Measurements from ENCODE around the gene ABHD2.
"Not testable (repeated sequence)": the region's sequence is repeated elsewhere in the genome, so short reads cannot be mapped to it uniquely, and the experiment has no call there.

ABHD2 gene

DNA sequence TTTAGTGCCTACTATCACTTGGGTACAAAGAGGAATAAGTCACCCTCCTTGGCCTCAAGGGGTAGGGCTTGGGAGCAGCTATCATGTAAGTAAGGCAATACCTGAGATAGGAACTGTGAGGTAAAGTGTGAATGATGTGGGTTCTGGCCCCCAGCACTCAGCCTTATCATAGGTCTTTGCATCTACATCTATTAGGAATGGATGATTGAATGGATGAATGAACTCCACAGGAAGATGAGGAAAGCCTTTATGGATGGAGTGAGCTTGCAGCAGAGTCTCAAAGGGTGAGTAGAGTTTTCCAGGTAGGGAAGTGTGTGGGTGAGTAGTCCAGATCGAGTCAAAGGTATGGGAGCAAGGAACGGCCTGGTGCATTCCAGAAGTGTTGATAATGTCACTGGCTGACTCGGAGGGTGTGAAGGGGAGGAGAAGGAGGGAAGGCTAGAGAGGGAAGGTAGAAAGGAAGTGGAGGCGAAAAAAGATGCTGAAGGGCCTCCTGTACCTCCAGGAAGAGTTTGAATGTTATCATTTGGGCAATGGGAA lies 13.1 kb upstream of the ABHD2 start:
- no peak for DNase-seq

DNA sequence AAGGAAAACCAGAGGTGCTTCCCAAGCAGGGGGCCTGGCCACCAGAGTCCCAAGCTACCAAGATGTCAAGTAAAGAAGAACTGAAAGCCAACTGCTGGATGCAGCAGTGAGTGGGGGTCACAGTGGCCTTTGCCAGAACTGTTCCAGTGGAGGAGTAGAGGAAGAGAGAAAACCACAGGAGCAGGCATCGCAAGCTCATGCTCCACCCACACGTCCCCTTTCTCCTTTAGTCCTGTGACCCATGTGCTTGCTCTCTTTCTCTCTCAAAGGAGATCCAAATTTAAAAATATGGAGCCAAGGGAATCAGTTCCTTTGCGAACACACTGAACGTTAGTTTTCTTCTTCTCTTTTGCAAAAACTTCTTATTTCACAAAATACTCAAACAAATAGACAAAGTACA lies 12.4 kb upstream of the ABHD2 start:
- no peak for DNase-seq

DNA sequence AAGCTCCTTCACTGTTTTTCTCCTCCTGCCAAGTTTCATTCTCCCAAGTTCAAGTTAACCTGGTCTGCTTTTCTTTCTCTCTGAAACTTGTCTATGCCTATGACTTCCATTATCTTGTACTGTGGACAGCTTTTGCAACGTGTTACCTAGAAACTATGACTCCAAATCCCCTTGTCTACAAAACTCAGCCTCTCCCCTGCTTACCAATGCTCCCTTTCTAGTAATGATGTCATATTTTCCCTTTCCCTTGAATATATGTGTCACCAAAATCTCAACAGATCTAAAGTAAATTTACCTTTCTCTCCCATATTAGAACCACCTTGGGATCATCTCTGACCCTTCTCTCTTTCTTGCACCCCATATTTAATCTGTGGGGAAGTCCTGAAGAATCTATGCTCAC lies 10.5 kb upstream of the ABHD2 start:
- no peak for DNase-seq

DNA sequence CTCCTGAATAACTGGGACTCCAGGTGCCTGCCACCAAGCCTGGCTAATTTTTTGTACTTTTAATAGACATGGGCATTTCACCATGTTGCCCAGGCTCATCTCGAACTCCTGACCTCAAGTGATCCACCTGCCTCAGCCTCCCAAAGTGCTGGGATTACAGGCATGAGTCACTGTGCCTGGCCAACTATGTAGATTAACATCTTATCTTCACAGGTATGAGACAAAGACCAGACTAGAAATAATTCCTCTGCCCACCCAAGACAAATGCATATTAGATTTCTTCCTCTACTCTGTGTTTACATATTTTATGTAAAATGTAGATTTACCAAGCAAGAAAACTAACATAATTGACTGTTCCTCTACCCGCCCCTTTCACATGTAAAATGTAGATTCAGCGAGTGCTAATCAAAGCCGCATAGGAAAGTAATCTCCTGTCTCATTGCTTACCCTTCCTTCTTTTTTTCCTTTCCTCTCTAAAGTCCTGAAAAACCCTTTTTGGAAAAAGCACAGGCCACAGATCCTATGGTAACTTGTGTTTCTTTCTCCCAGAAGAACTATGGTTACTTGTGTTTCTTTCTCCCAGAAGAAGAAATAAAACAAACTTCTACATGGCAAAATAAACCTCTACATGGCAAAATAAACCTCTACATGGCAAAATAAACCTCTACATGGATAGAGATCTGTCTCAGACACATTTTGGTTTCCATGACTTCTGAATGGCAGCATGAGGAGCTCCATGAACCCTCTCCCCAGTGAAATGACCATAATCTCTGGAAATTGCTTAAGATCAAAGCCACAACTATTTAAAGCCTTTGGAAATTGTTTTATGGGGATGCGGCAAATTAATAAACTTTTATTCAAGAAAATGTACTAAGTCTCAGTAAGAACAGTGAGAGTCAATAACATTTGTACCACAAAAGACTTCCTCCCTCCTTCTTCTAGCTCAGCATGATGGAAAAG lies 9.1 kb upstream of the ABHD2 start:
- DNase-seq = no peak

DNA sequence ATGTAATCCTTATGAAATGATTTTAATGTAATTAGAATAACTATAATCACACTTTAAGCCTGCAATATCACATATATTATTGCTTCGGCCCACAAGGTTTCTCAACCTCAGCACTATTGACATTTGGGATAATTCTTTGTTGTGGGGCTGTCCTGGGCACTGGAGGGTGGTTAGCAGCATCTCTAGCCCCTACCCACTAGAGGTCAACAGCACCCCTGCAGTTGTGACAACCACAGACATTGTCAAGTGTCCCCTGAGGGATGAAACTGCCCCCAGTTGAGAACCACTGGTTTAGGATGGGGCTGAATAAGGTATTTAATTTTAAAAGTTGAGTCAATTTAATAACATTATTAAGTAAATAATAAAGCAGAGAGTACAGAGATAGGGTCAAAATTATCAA lies 6.4 kb upstream of the ABHD2 start:
- DNase-seq = no peak

DNA sequence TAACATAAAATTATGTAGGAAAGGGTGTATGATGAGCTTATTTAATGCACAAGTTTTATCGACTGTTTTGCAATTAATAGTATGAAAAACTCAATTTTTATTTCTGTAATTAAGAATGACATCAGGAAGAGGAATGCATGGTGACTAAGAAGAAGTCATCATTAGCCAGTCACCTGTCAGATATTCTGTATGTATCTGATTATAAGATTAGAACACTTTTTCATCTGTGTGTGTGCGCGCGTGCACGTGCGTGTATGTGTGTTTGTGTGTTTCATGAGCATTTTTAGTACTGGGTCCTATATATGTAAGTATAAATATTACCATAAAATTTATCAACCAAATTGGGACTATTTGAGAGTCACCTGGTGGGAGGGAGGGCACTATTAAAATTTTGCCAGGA lies 5.0 kb upstream of the ABHD2 start:
- no peak for DNase-seq

DNA sequence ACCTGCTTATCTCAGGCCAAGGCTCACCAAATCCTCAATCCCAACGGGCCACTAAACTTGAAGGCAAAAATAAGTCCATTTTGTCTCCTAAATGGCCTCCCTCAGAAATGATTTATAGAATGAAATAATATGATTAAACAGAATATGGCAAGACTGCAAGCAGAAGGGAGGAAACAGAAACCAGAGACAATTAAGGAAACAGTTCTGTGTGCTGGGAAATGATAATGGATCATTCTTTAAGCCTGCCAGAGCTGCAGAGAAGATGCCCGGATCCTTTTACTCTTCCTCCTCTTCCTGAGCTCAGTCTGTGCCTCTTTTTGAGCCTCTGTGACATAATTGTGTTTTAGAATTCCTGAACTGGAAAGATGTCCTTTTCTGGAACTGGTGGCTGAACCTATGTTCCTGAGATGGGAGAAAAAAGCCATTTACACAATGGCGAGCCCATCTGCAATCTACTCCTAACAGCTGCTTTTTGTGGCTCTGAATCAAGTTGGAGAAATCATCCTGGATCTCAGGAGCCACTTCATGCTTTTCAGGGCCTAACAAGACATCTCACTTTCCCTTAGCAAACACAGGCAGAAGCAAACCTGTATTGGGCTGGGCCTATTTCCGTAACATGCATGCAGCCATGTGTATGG lies 2.8 kb upstream of the ABHD2 start:
- no peak for DNase-seq

DNA sequence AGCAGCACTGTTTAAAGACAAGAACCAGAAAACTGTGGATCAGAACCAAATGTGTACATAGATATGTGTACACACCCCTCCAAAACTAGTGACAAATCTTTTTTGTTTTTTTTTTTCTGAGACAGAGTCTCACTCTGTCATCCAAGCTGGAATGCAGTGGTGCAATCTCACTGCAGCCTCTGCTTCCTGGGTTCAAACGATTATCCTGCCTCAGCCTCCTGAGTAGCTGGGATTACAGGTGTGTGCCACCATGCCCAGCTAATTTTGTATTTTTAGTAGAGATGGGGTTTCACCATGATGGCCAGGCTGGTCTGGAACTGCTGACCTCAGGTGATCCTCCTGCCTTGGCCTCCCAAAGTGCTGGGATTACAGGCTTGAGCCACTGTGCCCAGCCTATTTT lies 2.3 kb upstream of the ABHD2 start:
- not testable (repeated sequence) for DNase-seq

DNA sequence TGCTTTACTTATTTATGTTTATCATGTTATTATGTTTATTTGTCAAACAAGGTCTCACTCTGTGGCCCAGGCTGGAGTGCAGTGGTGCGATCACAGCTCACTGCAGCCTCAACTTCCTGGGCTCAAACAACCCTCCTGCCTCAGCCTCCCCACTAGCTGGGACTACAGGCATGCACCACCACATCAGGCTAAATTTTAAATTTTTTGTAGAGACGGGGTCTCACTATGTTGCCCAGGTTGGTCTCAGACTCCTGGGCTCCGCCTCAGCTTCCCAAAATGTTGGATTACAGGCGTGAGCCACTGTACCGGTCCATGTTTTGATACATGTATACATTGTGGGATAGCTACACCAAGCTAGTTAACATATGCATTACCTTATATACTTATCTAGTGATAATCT lies 1.9 kb upstream of the ABHD2 start:
- not testable (repeated sequence) for DNase-seq

DNA sequence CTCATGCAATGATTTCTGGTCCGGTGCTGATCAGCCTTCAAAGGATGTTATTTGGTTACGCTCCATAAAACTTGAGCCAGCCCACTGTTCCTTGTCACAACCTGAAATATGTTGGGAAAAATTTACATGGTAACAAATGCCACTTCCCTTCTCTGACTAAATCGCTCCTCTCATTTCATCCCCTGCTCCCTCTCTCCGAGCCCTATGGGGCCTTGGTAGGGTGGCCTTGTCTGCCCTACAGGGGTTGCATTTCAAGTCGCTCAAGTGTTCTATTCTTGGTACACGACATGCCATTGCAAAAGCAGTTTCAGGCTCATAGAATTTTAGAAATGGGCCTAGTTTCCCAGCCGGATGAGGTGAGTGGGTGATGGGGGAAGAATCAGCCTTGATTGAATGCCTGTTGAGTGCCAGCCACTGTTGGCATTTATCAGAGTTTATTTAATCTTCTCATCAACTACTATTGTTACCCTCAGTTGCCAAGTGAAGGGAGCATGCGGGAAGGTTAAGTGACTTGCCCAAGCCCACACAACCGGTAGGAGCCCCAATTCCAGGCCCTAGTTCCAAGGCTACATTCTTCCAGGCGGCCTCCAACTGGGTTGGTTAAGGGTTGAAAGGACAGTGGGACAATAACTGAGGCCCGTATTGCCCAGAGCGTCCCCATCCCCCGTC lies 961 bp upstream of the ABHD2 start:
- no peak for DNase-seq

DNA sequence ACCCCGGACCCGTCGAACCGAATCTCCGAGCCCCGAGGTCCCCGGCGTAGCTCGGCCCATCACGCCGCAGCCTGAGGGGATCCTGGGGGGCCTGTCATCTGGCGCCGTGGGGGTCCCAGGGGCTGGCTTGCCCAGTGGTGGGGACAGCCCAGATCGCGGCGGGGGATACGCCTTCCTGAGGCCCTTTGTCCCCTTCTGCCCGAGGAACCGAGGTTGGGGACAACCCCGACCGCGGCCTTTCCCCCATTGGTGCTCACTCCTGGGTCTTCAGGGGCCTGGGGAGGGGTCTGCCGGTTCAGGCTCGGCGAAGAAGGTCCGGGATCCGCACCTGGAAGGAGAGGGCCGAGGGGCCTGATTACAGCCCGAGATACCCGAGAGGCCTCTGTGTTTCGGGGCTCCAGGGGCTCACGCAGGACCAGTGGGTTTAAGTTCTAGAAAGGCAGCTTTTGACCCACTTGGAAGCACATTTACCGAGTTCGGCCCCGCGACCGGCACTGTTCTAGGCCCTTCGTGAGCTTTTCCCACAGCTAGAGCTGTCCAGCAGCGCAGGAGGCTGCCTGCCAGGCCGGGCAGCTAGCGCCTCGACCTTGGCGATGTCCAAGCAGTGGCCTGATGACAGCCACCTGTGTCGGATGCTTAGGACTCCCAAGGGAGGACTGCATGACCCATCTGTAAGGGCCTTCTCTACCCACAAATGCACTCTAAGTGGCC lies 504 bp downstream of the ABHD2 start:
- DNase-seq = no peak

DNA sequence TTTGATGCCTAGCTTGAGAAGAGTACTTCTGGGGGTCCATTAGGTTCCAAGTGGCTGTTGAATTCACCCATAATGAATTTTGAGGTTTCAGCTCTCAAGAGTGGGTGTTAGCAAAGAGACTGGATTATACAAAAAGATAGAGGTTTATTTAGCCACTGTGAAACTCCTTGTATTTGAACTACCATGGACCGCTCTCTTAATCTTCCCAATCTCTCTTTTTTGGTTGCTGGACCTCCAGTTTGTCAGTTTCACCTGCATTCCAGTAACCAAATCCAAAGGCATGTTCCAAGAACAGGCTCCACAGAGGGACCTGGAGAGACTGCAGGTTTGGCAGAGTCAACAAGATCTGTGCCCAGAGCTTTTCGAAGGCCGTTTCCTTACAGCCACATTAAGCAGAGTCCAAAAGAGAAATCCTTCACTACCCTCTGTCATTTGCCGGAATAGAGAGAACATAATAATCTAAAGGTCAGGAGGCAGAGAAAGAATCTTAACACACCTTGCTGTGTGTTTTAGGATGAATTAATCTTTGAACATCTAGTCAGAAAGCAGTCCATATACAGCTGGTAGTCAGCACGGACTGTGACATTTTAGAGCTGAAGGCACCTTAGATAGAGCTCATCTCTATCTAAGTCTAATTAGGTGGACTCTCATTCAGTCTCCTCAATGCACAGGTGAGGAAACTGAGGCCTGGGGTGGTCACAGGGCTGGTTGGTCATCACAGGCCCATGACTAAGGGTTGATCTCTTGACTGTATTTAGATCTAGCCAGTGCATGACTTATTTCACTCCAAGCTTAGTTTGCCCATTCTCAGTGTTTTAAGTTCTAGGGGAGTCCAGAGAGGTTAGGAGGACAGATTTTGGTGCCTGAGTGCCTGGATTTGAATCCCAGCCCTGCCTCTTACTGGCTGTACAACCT lies 1.3 kb downstream of the ABHD2 start:
- no peak for DNase-seq

DNA sequence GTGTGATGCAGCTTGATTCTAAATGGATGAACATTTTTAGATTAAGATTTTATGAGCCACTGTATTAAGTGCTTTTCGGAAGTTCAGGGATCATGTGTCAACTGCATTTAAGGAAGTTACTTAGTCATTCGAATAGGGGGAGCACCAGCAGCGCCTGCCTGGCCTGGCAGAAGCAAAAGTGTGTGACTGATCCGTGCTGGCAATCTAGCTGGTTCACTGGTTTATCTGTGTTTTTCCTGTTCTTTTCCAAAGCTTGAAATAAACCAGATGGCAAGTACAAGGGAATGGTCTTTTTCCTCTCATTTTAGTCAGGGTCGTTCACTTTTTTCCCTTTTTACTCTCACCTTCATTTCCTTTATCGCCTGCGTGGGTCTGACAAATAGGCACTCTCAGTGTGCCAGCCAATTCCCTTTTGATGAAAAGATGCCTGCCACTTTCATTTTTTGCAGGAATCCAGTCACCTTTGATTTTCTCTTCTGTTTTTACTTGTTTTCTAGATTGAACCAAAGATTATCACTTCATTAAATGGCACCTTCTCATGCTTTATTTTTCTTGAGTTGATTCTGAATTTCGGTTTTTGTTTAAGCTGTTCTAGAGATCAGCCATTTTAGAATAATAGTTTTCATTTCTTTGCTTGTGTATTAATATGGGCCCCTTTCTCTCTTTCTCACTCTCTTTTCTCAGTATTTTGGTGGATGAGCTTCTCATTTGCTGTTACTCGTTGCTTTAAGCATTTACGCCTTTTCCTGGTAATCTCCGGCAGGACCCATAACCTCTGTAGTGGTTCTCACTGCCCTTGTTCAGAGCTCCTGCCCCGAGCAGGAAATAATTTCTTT lies 2.8 kb downstream of the ABHD2 start:
- peak; percentile 19 for DNase-seq

DNA sequence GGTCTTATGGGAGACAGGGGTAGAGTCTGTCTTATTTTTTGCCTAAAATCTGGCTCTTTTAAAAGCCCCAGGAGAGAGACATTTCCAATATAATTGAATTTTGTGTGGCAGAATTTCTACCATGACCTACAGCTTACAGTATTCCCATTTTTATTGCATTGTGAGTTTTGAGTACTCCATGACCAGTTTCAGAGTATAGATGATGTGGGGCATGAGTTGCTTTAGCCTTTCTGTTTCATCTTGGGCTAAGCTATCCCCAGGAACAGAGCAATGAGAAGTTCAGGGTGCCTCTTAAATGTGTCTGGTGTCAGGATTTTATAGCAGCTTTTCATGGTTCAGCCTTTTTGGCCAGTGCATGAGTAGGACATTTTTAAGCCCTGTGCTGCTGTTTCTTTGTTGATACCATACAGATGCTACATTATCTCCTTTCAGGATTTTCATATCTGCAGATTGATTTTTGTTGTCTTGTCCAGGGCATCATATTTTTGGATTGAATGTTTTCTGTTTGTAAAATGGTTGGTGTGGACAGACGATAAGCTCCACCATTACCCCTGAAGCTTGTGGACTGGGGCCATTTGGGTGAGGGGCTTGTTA lies 3.5 kb downstream of the ABHD2 start:
- DNase-seq = no peak

DNA sequence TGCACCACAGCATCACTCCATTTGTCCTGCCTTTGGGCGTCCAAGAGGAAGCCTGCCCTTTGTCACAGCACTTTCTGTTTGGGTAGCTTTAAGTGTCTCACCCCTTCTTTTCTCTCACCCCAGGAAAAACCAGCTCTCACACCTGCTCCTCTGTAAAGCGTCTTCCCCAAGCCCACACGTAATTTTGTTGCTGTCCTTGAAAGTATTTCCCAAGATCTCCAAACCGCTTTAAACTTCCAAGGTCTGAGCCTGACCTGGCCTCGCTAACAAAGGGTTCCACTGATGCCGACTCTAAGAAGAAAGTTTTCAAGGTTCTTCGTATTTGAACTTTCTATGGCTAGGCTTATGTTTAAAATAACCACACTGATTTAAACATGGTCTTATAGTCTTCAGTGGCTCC lies 5.3 kb downstream of the ABHD2 start:
- DNase-seq = no peak

DNA sequence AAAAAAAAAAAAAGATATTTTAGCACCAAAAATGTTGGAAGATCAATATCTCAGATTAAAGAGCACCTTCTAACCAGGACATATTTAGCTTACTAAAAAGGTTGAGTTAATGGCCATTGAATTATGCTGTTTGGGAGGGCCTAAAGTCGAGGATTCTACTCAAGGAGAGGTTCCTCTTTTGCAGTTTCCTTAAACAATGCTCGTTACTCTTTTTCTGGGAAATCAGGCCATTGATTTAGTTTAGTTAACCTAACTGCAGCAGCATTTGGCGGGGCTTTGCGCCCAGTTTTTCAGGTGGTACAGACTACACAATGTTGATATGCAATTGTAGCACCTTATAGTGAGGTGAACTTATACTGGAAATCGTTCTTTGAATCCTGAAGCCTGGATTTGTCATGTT lies 6.8 kb downstream of the ABHD2 start:
- no peak for DNase-seq

DNA sequence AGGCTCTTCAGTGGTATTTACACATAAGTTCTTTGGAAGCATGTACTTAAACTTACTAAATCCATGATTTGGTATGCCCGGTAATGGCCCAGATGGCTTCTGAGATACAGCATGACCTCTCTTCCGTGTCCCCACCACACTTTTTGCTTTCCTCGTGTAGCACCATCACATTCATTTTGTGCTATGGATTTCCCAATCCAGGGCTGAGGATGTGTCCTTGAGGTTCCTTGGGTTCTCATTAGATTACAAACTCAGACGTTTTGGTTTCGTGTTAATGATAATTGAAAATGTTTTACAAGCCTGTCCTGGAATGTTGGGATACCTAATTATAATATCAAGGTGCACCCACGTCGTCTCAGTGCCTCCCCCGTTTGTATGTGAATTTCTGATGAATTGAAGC lies 7.3 kb downstream of the ABHD2 start:
- DNase-seq = no peak

DNA sequence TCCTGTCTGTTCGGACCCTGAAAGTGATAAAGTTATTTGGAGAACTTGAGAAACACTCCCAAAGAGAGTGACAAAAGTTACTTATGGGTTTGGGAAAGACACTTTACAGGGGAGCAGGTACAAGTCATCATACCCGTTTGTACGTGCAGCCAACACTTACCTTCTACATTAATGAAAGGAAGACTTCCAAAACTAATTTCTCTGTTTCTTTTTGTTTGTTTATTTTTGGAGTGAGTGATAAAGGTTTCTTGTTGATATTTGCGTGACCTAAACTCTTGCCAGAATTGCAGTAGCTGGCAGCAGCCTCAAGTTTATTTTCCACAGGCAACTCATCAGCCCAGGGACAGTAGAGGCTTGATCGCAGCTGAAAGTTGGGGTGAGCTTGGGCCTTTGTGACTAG lies 8.4 kb downstream of the ABHD2 start:
- DNase-seq = no peak

DNA sequence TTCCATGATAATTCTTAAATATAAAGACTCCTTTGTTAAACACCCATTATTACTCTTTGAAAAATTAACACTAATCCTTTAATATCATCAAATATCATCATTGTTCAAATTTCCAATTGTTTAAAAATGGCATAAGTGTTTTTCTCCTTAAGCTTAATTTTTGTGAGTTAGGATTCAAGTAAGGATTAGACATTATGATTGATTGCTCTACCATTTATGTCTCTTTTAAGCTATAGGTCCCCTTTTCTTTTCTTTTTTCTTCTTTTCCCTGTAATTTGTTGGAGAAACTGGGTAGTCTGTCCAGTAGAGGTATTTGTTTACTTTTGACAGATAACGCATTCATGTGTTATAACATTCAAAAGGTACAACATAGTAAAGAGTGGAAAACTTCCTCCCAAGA lies 9.1 kb downstream of the ABHD2 start:
- no peak for DNase-seq

DNA sequence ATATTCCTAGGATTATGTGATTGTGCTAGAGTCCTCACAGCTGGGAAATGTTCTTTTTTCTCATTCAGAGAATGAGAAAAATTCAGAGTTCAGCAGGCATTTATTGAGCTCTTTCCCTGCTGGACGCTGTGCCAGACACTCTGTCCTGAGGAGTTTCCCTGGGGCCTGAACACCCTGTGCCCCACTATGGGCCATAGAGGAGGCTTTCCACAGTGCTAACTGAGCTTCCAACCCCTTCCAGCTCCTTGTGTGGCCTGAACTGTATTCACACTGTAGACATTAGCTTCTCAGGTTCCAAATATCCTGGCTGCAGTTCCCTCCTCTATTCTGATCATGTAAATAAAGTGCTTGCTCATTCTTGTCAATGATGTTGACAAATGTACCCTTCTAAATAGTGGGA lies 10.0 kb downstream of the ABHD2 start:
- no peak for DNase-seq

DNA sequence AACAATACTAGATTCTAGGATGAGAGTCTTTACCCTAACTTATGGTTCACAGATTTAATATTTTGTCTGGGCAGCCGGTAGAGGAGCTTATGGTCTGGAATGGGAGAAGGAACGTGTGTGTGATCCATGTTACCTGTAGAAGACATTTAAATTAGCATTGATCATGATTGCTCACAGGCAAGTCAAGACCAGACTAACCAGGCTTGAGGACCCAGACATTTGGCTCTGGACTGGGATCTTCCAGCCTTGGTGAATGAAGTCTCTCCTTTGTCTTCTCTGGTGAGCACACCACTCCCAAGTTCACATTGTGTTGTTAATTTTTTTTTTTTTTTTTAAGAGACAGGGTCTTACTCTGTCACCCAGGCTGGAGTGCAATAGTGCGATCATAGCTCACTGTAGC lies 11.7 kb downstream of the ABHD2 start:
- no peak for DNase-seq
